HepG2 (cell line): ENCODE data around the gene FAM200B. TPM values are rescaled to one million over a fixed set of nuclear protein-coding genes. Genes with fewer than 3 reads are reported as not detected.

Source experiments
- ATAC-seq: fragments of 200-7000 bp; cut with Tn5 transposase; 3 replicates; pipeline ENCODE4 v1.9.1; 2020; ENCODE audit warnings: mild to moderate bottlenecking, moderate library complexity
- BruUV-seq: library from RNA; stranded (reverse); fragments of 400-500 nt; replicated peaks from 2 replicates; lab custom pipeline; 2021; lab: Mats Ljungman, UMichigan
- CTCF ChIA-PET: fragments of 300-600 bp; formaldehyde crosslinking; extraction: SDS; loops from one replicate; lab custom pipeline; 2021; ENCODE audit warnings: low total read pairs, inconsistent platforms, low intra/inter-chr PET ratio; lab: Yijun Ruan, JAX
- POLR2A ChIA-PET: fragments of 350-600 bp; sonication (Branson Sonifier 250); formaldehyde crosslinking; loops from one replicate; lab custom pipeline; 2020; ENCODE audit warnings: antibody characterized with exemption, inconsistent platforms; lab: Yijun Ruan, JAX
- DNase-seq: peaks from one replicate; pipeline ENCODE4 v3.0.0-alpha.2; 2015; ENCODE audit warnings: low spot score
- FAIRE-seq: peaks from 3 replicates; lab custom pipeline; 2011; peaks lifted over from hg19 to GRCh38; lab: Jason Lieb, UNC
- H2AFZ ChIP-seq: one replicate; pipeline ENCODE4 v1.6.1; 2011; ENCODE audit warnings: low read length, inconsistent platforms
- H3K27ac ChIP-seq: fragments of 300-600 bp; 3 replicates; pipeline ENCODE4 v1.8.0; 2011; ENCODE audit warnings: mixed run types, mild to moderate bottlenecking, mixed read lengths, low read length, inconsistent platforms; ENCODE audit not compliant: insufficient read depth; ENCODE audit errors: extremely low read length
- H3K27me3 ChIP-seq, 2 experiments: fragments of 200-600 bp in 1 of 2; 2 replicates in 1 of 2; 3 replicates in 1 of 2; pipeline versions ENCODE4 v1.6.0 to v1.8.0; 2011; ENCODE audit warnings: low read length in 2 of 2, mild to moderate bottlenecking in 2 of 2, moderate library complexity in 2 of 2, inconsistent platforms in 1 of 2; ENCODE audit not compliant: insufficient read depth in 2 of 2, control insufficient read depth in 1 of 2
- H3K36me3 ChIP-seq, 2 experiments: fragments of 200-600 bp in 1 of 2; replicated peaks in 1 of 2; 2 replicates in 1 of 2; 3 replicates in 1 of 2; pipeline versions ENCODE4 v1.5.1 to v1.8.0; 2011; ENCODE audit warnings: low read length in 2 of 2, inconsistent platforms in 1 of 2; ENCODE audit not compliant: insufficient read depth in 2 of 2, control insufficient read depth in 1 of 2
- H3K4me1 ChIP-seq: 2 replicates; pipeline ENCODE4 v1.5.1; 2012; ENCODE audit warnings: low read length, inconsistent platforms; ENCODE audit not compliant: insufficient read depth
- H3K4me2 ChIP-seq: 2 replicates; pipeline ENCODE4 v1.6.0; 2011; ENCODE audit warnings: low read depth, low read length, inconsistent platforms
- H3K4me3 ChIP-seq, 3 experiments: fragments of 200-600 bp in 1 of 3; sonication (generic), shearing (Covaris generic) in 1 of 3; replicated peaks in 1 of 3; 2 replicates each; pipeline ENCODE4 v1.5.1; 2011 to 2016; ENCODE audit warnings: low read length in 3 of 3, inconsistent platforms in 2 of 3, low read depth in 2 of 3, mild to moderate bottlenecking in 2 of 3, control low read depth in 1 of 3, mixed read lengths in 1 of 3; ENCODE audit not compliant: insufficient read depth in 1 of 3
- H3K79me2 ChIP-seq: one replicate; pipeline ENCODE4 v1.6.1; 2011; ENCODE audit warnings: low read length, inconsistent platforms; ENCODE audit not compliant: insufficient read depth
- H3K9ac ChIP-seq: 2 replicates; pipeline ENCODE4 v1.6.0; 2011; ENCODE audit warnings: mild to moderate bottlenecking, low read depth, low read length, inconsistent platforms; ENCODE audit not compliant: insufficient read depth
- H3K9me3 ChIP-seq: 2 replicates; pipeline ENCODE4 v1.5.1; 2012; ENCODE audit warnings: mild to moderate bottlenecking, low read length
- H4K20me1 ChIP-seq: 2 replicates; pipeline ENCODE4 v1.6.0; 2011; ENCODE audit warnings: inconsistent platforms, mild to moderate bottlenecking, low read length, moderate library complexity; ENCODE audit not compliant: insufficient read depth
- AHR ChIP-seq: IDR thresholded peaks from 2 replicates; pipeline ENCODE4 v1.6.1; 2018; ENCODE audit warnings: missing genetic modification reagents, missing compliant biosample characterization
- CTCF ChIP-seq: sonication (generic); formaldehyde crosslinking; IDR thresholded peaks from 2 replicates; pipeline ENCODE4 v1.5.0; 2020; ENCODE audit warnings: mild to moderate bottlenecking, missing genetic modification reagents, moderate library complexity
- ELF3 ChIP-seq: IDR thresholded peaks from 2 replicates; pipeline ENCODE4 v1.6.1; 2016; ENCODE audit warnings: missing genetic modification reagents, missing compliant biosample characterization
- ETV6 ChIP-seq: sonication (generic); formaldehyde crosslinking; conservative IDR thresholded peaks from 2 replicates; pipeline ENCODE4 v1.4.0; 2020; ENCODE audit warnings: missing genetic modification reagents
- FOXK1 ChIP-seq: sonication (generic); formaldehyde crosslinking; IDR thresholded peaks from 2 replicates; pipeline ENCODE4 v1.4.0; 2020; ENCODE audit warnings: low read depth, missing genetic modification reagents, borderline replicate concordance
- GABPA ChIP-seq, 2 experiments: IDR thresholded peaks; 2 replicates each; pipeline ENCODE4 v1.6.1; 2011 to 2016; ENCODE audit warnings: low read depth in 2 of 2, low read length in 1 of 2, missing biosample characterization in 1 of 2, missing genetic modification characterization in 1 of 2
- GABPB1 ChIP-seq: IDR thresholded peaks from 2 replicates; pipeline ENCODE4 v1.6.1; 2016; ENCODE audit warnings: mild to moderate bottlenecking, missing genetic modification reagents, moderate library complexity, missing compliant biosample characterization
- HOMEZ ChIP-seq: IDR thresholded peaks from 2 replicates; pipeline ENCODE4 v1.6.1; 2016; ENCODE audit warnings: low read depth
- RAD21 ChIP-seq: fragments of 450-650 bp; formaldehyde crosslinking; IDR thresholded peaks from 2 replicates; pipeline ENCODE4 v1.5.0; 2020; ENCODE audit warnings: mild to moderate bottlenecking
- SMC3 ChIP-seq: IDR thresholded peaks from 2 replicates; pipeline ENCODE4 v1.6.1; 2011; ENCODE audit warnings: low read length, improper control_type of control experiment
- TEAD3 ChIP-seq: optimal IDR thresholded peaks from 2 replicates; pipeline ENCODE3; 2016; ENCODE audit warnings: borderline replicate concordance
- TGIF2 ChIP-seq: IDR thresholded peaks from 2 replicates; pipeline ENCODE4 v1.6.1; 2016; ENCODE audit warnings: control low read depth, missing compliant biosample characterization
- THRA ChIP-seq: sonication (generic); formaldehyde crosslinking; IDR thresholded peaks from 2 replicates; pipeline ENCODE4 v1.4.0; 2020; ENCODE audit warnings: missing genetic modification reagents, borderline replicate concordance
- ZBTB8A ChIP-seq: sonication (generic); formaldehyde crosslinking; IDR thresholded peaks from 2 replicates; pipeline ENCODE4 v1.4.0; 2020; ENCODE audit warnings: mild to moderate bottlenecking, low read depth, missing genetic modification reagents, borderline replicate concordance
- ZMYM2 ChIP-seq: sonication (generic); formaldehyde crosslinking; IDR thresholded peaks from 2 replicates; pipeline ENCODE4 v1.8.0; 2022; ENCODE audit warnings: mild to moderate bottlenecking, missing genetic modification reagents
- WGBS: methylation state at CpG from one replicate; pipeline ENCODE4 v1.1.6; 2017; ENCODE audit warnings: low lambda C conversion rate; 5-methylcytosine and 5-hydroxymethylcytosine counted together
- in situ Hi-C: cut with HindIII; loops from 2 replicates; pipeline ENCODE4 v1.10.0; 2017; ENCODE audit warnings: low pct_unique_long_range_greater_than_20kb; ENCODE audit not compliant: extremely low pct_ligation_motif_present
- intact Hi-C: fragments of 100-400 bp; cut with micrococcal nuclease; formaldehyde crosslinking; loops from one replicate; pipeline ENCODE4 v1.10.0; 2022; ENCODE audit not compliant: unreplicated experiment
- polyA plus RNA-seq, 8 experiments: library from polyadenylated mRNA; depleted of rRNA in 3 of 8; stranded (reverse) in 7 of 8; unstranded in 1 of 8; fragments of >200 nt; fragmentation: Illumina TruSeq in 4 of 8; extraction: Trizol in 4 of 8; gene quantifications; 2 replicates each; pipeline versions ENCODE4 v1.2.1 to v1.2.3, GENCODE V29; 2011 to 2016; ENCODE audit warnings: low read depth in 4 of 8, missing spikeins in 1 of 8, mixed read lengths in 1 of 8; ENCODE audit not compliant: insufficient read depth in 1 of 8
- total RNA-seq, 5 experiments: library from RNA; depleted of rRNA; stranded (reverse); fragments of >200 nt; fragmentation: Illumina TruSeq; extraction: Trizol; gene quantifications; 2 replicates each; pipeline ENCODE4 v1.2.3, GENCODE V29; 2016; ENCODE audit warnings: low read depth in 1 of 5
- TF ChIP-seq, protein P1 (sequence below): sonication (generic); formaldehyde crosslinking; IDR thresholded peaks from 2 replicates; pipeline ENCODE4 v1.4.0; 2020; ENCODE audit warnings: missing genetic modification reagents, borderline replicate concordance

The FAM200B gene
- total and polyA plus RNA-seq, 2 of the 13 experiments (the other 11 are each of a cell fraction or from before 2014, with no cell fraction given): 25.6 to 41.8 TPM

DNA sequence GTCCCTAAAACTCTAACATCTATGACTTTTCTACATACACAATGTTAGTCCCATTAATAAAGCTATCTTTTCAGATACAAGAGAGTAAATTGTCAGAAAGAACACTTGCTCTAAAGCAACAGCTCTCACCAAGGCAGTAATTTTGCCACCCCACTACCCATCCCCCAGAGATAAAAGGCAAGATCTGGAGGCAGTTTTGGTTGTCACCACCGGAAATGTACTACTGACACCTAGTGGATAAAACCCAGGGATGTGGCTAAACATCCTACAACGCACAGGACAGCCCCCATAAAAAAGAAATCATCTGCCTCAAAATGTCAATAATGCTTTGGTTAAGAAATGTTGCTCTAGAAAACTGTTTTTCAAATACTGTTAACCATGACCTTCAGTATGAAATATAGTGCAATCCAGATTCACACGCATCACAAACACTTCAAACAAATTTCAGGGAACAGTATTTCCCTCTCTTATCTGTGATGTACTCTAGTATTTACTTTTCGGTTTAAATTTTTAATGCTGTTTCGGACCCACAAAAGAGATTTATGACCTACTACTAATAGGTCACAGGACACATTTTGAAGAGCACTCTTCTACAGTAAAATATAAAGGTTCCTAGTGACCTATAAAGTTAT lies 31.6 kb upstream of the FAM200B start:
- H3K36me3 ChIP-seq: no peaks in the 10 kb centered on the region
- no TSS peak for BruUV-seq
- no peak overlapping the region for H3K27ac ChIP-seq
- H3K4me2 ChIP-seq: no peak overlapping the region
- peaks cover 38% of the 10 kb centered on the region for H3K4me1 ChIP-seq
- ChIA-PET POLR2A (no interaction called here), CTCF (interaction anchor here (1.6 kb wide), 1 partner anchor 171 kb away, joined by 18 read pairs; no protein-coding TSS in a partner anchor)
- FAIRE-seq (peak; percentile 82), ATAC-seq (peak; percentile 60), DNase-seq (peak; percentile 59)
- intact Hi-C loops: loop anchor here (1.0 to 10.0 kb wide), 3 partner anchors 171 to 645 kb away; partner anchors contain the start of gene CPEB2
- no peaks in the 10 kb centered on the region; a peak in 1 of 5 replicates for H3K27me3 ChIP-seq
- H3K9ac ChIP-seq: no peak overlapping the region
- no peak overlapping the region for H2AFZ ChIP-seq
- in situ Hi-C loops: loop anchor here (5.0 to 25.0 kb wide), 2 partner anchors 173 to 638 kb away; partner anchors contain the start of gene CPEB2
- H4K20me1 ChIP-seq: peaks cover 10% of the 10 kb centered on the region
- no peak overlapping the region for H3K4me3 ChIP-seq
- WGBS: 45% methylated on average over 5 of the region's 5 CpGs
- H3K9me3 ChIP-seq: no peaks in the 10 kb centered on the region
- H3K79me2 ChIP-seq: peaks cover 84% of the 10 kb centered on the region
- TF ChIP-seq CTCF (CRISPR knock-in tag): peak; percentile 78
- TF ChIP-seq THRA (CRISPR knock-in tag): no peak
- TF ChIP-seq ZBTB8A: no peak
- no peak for TF ChIP-seq AHR (CRISPR knock-in tag)
- peak; percentile 20 for TF ChIP-seq TEAD3 (CRISPR knock-in tag)
- TF ChIP-seq GABPA (IDR thresholded peaks at IDR 0.05; ENCODE audit: low read depth, low read length): no peak
- peak; percentile 74 for TF ChIP-seq GABPA (CRISPR knock-in tag; IDR thresholded peaks at IDR 0.05; ENCODE audit: low read depth)
- TF ChIP-seq HOMEZ (CRISPR knock-in tag): 0 out of 2 replicates have a peak, but pooled peaks have one; percentile 34
- TF ChIP-seq ZMYM2 (CRISPR knock-in tag): peak; percentile 33; the same call in 1 of the 2 replicates
- peak; percentile 51 for TF ChIP-seq RAD21 (CRISPR knock-in tag)
- TF ChIP-seq FOXK1 (CRISPR knock-in tag): 0 out of 2 replicates have a peak, but pooled peaks have one; percentile 19
- TF ChIP-seq ETV6 (CRISPR knock-in tag): no peak
- 0 out of 2 replicates have a peak, but pooled peaks have one; percentile 15 for TF ChIP-seq ELF3 (CRISPR knock-in tag)
- TF ChIP-seq SMC3: peak; percentile 44
- TF ChIP-seq, protein P1, sequence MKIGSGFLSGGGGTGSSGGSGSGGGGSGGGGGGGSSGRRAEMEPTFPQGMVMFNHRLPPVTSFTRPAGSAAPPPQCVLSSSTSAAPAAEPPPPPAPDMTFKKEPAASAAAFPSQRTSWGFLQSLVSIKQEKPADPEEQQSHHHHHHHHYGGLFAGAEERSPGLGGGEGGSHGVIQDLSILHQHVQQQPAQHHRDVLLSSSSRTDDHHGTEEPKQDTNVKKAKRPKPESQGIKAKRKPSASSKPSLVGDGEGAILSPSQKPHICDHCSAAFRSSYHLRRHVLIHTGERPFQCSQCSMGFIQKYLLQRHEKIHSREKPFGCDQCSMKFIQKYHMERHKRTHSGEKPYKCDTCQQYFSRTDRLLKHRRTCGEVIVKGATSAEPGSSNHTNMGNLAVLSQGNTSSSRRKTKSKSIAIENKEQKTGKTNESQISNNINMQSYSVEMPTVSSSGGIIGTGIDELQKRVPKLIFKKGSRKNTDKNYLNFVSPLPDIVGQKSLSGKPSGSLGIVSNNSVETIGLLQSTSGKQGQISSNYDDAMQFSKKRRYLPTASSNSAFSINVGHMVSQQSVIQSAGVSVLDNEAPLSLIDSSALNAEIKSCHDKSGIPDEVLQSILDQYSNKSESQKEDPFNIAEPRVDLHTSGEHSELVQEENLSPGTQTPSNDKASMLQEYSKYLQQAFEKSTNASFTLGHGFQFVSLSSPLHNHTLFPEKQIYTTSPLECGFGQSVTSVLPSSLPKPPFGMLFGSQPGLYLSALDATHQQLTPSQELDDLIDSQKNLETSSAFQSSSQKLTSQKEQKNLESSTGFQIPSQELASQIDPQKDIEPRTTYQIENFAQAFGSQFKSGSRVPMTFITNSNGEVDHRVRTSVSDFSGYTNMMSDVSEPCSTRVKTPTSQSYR (CRISPR knock-in tag): peak; percentile 69; the same call in 1 of the 2 replicates
- 0 out of 2 replicates have a peak, but pooled peaks have one; percentile 28 for TF ChIP-seq TGIF2 (CRISPR knock-in tag)
- peak; percentile 66; the same call in 1 of the 2 replicates for TF ChIP-seq GABPB1
